GM10847 (cell line): ENCODE measurements around the gene TMPRSS11D.

ENCODE experiments used
- POLR2A ChIP-seq: IDR thresholded peaks from 2 replicates; pipeline ENCODE4 v1.6.1; 2011; ENCODE audit not compliant: insufficient read length; ENCODE audit errors: extremely low read depth

The TMPRSS11D gene

GRCh38 chr4:67869580-67870190 lies 14.1 kb downstream of the TMPRSS11D start:
- TF ChIP-seq POLR2A = no peak

DNA sequence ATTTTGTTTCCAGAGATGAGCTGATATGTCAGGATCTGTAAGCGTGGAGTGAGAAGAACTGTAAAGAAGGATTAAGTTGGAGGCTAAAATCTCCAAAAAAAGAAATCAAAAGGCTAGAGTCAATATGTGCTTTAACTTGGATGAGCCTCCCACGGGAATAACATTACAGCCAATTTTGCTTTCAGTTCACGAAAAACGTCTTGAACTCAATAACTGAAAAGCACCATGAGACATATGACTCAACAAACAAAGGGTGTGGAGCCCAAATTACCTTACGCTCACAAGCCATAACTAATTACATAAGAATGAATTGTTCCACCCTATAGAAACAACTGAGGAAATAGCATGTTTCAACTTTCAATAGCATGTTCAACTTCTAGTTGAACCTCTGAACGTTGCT lies 22.3 kb downstream of the TMPRSS11D start:
- TF ChIP-seq POLR2A = no peak

DNA sequence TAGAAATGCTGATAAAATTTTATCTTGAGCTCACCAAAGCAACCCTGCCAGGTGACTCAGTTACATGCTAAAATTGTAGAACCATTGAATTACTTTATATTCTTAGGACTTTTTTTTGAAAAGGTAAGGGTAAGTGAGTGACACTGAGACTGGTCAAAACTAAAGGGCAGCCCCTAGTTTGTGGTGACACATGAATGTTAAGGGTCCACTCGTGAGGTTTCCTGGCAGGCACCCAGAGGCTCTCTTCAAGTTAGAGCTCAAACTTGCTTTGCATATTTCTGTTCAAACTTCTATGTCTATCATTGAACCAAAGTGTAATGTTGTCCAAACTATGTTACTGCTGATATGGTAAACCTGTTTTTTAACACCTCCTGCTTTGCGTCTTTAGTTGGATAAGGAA lies 30.5 kb downstream of the TMPRSS11D start:
- no peak for TF ChIP-seq POLR2A

GRCh38 chr4:67820903-67821302 lies 62.9 kb downstream of the TMPRSS11D start:
- TF ChIP-seq POLR2A = no peak

DNA sequence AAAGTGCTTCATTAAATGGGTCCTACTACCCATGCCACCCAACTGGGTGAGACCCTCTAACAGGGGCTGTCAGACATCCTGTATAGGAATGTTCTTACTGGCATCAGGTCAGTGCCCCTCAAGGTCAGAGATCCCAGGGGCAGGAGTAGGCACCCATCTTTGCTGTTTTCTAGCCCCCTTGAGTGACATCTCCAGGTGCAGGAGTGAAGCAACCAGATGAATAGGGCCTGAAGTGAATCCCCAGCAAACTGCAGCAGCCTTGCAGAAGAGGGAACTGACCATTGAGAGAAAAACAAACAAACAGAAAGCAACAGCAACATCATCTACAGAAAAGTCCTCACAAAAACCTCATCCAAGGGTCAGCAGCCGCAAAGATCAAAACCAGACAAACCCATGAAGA lies 73.8 kb downstream of the TMPRSS11D start:
- no peak for TF ChIP-seq POLR2A

GRCh38 chr4:67809502-67809901 lies 74.3 kb downstream of the TMPRSS11D start:
- no peak for TF ChIP-seq POLR2A

GRCh38 chr4:67796810-67797209 lies 87.0 kb downstream of the TMPRSS11D start:
- TF ChIP-seq POLR2A = no peak

GRCh38 chr4:67790721-67791120 lies 93.1 kb downstream of the TMPRSS11D start:
- no peak for TF ChIP-seq POLR2A

GRCh38 chr4:67787311-67787710 lies 96.5 kb downstream of the TMPRSS11D start:
- no peak for TF ChIP-seq POLR2A

- no peak for TF ChIP-seq POLR2A
Measured at GRCh38 chr4:67785528-67785927, 98.3 kb downstream of the TMPRSS11D start.

GRCh38 chr4:67779631-67780030 lies 104.2 kb downstream of the TMPRSS11D start:
- TF ChIP-seq POLR2A = no peak

- TF ChIP-seq POLR2A = no peak
Measured at GRCh38 chr4:67776746-67777145, 107.1 kb downstream of the TMPRSS11D start.
